HEK293T (cell line): ENCODE results near the gene GSTK1.

Source experiments
- BHLHE40 ChIP-seq: fragments of 450-650 bp; IDR thresholded peaks from 2 replicates; pipeline ENCODE4 v1.6.1; 2016; ENCODE audit warnings: mild to moderate bottlenecking, moderate library complexity, borderline replicate concordance
- CTBP1 ChIP-seq: fragments of 450-650 bp; IDR thresholded peaks from 2 replicates; pipeline ENCODE4 v1.6.1; 2016; ENCODE audit warnings: borderline replicate concordance
- FOXM1 ChIP-seq: fragments of 450-650 bp; IDR thresholded peaks from 2 replicates; pipeline ENCODE4 v1.6.1; 2017; ENCODE audit warnings: mild to moderate bottlenecking, borderline replicate concordance
- HDGF ChIP-seq: fragments of 450-650 bp; IDR thresholded peaks from 2 replicates; pipeline ENCODE4 v1.6.1; 2017; ENCODE audit warnings: antibody characterized with exemption, borderline replicate concordance
- NFRKB ChIP-seq: fragments of 450-650 bp; IDR thresholded peaks from 2 replicates; pipeline ENCODE4 v1.6.1; 2016; ENCODE audit warnings: mild to moderate bottlenecking, moderate library complexity
- SP1 ChIP-seq: fragments of 450-650 bp; IDR thresholded peaks from 2 replicates; pipeline ENCODE4 v1.6.1; 2017
- TARDBP ChIP-seq: fragments of 450-650 bp; IDR thresholded peaks from 2 replicates; pipeline ENCODE4 v1.6.1; 2016

DNA sequence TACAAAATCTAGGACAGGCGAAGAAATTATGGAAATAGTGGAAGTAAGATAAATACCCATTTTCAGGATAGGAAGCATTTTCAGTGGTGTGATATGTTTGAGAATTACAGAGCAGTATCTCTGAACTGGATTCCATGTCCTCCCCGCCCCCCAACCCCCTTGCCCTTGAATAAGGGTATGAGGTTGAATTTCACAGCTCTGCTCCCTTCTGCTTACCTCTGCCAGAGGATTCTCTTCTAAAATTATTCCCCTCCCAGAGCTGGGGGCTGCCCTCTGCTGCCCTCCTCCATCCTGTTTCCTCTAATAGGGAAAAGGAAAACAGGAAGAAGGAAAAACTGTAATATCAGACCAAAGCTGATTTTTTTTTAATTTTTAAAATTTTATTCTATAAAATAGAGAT, 45.4 kb downstream of the GSTK1 start:
- TF ChIP-seq NFRKB (no peak), CTBP1 (no peak), SP1 (no peak), FOXM1 (no peak), BHLHE40 (no peak), HDGF (no peak), TARDBP (no peak)
